ENCODE data around the gene TECTB.

Gene TECTB

GRCh38 chr10:112330162-112330561 is 47.0 kb downstream of the TECTB start:
- H3K27ac ChIP-seq: peak overlapping the region; percentile 74
- TF ChIP-seq, protein P1, sequence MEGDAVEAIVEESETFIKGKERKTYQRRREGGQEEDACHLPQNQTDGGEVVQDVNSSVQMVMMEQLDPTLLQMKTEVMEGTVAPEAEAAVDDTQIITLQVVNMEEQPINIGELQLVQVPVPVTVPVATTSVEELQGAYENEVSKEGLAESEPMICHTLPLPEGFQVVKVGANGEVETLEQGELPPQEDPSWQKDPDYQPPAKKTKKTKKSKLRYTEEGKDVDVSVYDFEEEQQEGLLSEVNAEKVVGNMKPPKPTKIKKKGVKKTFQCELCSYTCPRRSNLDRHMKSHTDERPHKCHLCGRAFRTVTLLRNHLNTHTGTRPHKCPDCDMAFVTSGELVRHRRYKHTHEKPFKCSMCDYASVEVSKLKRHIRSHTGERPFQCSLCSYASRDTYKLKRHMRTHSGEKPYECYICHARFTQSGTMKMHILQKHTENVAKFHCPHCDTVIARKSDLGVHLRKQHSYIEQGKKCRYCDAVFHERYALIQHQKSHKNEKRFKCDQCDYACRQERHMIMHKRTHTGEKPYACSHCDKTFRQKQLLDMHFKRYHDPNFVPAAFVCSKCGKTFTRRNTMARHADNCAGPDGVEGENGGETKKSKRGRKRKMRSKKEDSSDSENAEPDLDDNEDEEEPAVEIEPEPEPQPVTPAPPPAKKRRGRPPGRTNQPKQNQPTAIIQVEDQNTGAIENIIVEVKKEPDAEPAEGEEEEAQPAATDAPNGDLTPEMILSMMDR (conservative IDR thresholded peaks at IDR 0.05): no peak
- TF ChIP-seq ZFX (IDR thresholded peaks at IDR 0.05): no peak

DNA sequence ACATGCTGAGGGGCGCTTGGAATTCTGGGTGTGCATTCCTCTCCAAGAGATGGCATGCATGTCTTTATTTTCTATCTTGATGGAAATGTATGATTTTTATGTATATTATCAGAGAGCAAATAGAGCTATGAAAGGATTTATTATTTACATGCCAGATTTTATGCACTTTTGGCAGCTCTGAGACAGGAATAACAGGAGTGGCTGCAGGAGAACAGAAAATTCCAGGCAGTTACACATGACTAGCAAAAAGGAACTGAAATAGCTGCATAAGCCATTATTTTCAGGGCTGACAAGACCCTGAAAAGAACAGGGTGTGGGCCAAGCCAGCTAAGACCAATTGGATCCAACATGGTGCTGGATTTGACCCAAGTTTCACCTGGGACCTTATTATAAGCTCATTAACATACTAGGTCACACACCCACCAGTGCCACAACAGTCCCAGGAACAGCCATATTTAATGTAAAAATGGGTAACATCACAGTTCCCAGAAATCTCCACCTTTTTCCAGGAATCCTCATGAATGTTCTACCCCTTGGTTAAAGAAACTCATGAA is 47.5 kb downstream of the TECTB start:
- peak overlapping the region; percentile 74 for H3K27ac ChIP-seq
- TF ChIP-seq, protein P1 (conservative IDR thresholded peaks at IDR 0.05): no peak
- TF ChIP-seq ZFX (IDR thresholded peaks at IDR 0.05): no peak

DNA sequence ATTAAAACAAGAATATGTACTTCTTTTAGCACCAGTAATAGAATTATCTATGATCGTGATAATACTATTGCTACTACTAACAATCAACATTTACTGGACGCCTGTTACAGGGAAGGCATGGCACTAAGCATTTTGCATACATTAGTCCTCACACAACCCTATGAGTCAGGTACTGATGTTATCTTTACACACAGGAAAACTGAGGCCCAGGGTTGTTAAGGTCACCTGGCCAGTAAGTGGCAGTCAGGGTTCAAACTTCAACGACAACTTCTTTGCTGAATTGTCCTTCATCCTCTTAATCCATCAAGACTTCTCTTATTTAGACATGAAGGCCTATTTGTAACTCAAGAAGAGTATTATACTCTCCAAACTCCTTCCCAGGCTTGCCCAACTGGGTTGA is 48.8 kb downstream of the TECTB start:
- H3K27ac ChIP-seq: peak overlapping the region; percentile 57; the same call in 1 of the 2 replicates
- no peak for TF ChIP-seq ZFX (IDR thresholded peaks at IDR 0.05)
- TF ChIP-seq, protein P1 (conservative IDR thresholded peaks at IDR 0.05): no peak

DNA sequence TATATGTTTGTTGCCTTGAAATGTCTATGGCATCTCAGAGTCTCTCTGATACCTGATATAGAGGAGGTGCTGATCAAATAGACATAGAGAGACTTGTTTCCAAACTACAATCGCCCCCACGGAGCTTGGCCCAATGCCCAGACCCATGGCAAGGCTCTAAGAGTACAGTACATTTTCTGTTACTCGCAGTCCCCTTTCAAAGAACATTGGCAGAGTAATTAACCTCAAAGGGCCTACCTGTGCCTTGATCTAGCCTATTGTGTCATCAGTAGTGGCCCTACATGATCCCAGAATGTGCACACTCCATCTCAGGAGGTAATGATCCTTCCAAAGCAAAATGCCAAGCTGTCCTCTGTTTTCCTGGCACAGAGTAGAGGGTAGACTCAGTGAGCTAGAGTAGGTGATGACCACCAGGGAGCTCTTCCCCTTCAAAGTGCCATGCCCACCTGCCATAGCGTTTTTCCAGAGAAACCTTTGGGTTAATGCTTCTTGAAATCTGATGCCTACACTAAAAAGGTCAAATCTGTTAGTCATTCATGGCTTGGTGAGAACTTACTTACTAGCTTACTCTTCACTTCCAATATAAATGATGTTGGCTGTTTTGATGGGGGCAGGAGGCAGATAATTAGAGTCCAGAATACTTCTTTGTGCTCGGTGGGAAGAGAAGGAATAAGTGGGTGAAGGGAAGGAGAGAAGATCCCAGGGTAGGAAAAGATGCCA is 49.5 kb downstream of the TECTB start:
- TF ChIP-seq, protein P1 (conservative IDR thresholded peaks at IDR 0.05): no peak
- no peak for TF ChIP-seq ZFX (IDR thresholded peaks at IDR 0.05)
- H3K27ac ChIP-seq: peak overlapping the region; percentile 57; the same call in 1 of the 2 replicates

DNA sequence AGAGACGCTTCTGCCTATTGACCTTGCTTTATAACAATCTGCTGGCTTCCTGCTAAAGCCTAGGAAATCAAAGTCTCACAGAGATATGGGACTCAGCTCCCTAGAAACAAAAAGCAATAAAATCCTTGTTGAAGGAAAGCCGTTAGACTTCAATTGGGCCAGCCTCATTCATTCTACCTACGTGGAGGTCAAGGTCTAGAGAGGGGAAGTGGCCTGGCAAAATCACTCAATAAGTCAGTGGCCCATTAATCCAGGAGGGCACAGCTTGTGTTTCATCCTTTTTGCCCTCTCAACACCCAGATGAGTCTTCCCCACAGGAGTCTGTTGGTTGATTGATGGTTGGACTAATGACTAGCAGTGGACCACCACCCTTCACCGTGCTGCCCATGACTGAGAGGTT is 50.3 kb downstream of the TECTB start:
- H3K27ac ChIP-seq: peak overlapping the region; percentile 57; the same call in 1 of the 2 replicates

DNA sequence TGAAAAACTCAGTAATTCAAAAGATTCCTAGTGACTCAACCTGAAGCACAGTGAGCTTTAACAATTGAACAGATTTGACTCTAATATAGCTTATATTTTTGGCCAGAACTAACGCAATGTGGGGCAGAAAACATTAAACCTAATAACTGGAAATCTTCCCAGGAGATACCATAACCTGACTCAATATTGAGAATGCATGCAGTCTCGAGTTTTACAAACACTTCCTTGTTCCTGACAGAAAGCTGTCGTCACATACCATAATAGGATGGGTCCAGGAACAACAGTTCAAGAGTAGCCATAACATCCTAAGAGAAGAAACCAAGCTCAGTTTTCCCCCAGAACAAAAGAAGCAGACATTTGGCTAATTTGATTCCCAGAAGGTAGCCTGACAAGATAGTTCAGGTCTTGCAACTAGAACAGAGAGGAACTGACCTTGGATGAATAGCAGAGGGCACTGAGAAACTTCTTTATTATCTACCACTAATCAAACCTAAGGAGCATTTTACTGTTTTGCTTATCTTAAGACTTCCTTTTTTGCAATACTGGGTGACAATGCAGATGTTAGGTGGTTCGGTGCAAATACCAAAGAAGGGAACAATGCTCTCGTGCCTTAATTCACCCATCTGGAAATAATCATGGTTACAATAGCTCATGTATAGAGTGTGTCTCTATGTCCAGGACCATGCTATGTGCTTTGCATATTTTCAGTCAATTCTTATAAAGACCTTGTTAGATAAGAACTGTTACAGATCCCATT is 52.1 kb downstream of the TECTB start:
- H3K27ac ChIP-seq: no peak overlapping the region
- TF ChIP-seq, protein P1 (conservative IDR thresholded peaks at IDR 0.05): no peak
- no peak for TF ChIP-seq ZFX (IDR thresholded peaks at IDR 0.05)

More for the DNA sequence above, 50.3 kb downstream of the TECTB start:
- TF ChIP-seq, protein P1 (conservative IDR thresholded peaks at IDR 0.05): no peak
- TF ChIP-seq ZFX (IDR thresholded peaks at IDR 0.05): no peak

DNA sequence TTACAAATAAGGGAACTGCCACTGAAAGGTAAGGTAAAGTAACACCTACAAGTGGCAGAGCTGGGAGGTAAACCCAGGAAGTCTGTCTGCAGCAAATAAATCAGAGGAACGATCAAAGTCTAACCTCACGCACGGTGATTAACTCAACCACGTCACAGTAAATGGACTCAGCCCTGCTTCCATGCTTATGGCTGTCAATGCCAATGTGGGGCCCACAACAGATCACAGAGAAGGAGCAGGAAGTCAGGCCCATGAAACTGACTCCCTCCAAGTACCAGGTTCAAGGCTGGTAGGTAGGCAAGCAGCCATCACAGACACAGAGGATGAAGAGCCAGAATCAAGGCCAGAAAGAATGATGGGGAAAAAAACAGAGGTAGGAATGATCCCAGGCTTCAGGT is 52.7 kb downstream of the TECTB start:
- TF ChIP-seq, protein P1 (conservative IDR thresholded peaks at IDR 0.05): no peak
- no peak for TF ChIP-seq ZFX (IDR thresholded peaks at IDR 0.05)
- no peak overlapping the region for H3K27ac ChIP-seq

Data from C4-2B (cell line).